BJ (cell line): ENCODE results near the gene LUZP1. TPM values are rescaled to one million over a fixed set of nuclear protein-coding genes. Genes with fewer than 3 reads are reported as not detected.
"Not testable (repeated sequence)": the region's sequence is repeated elsewhere in the genome, so short reads cannot be mapped to it uniquely, and the experiment has no call there.

Source experiments
- CTCF ChIA-PET: fragments of 350-600 bp; formaldehyde crosslinking; extraction: SDS; loops from one replicate; lab custom pipeline; 2021; ENCODE audit warnings: antibody characterized with exemption, inconsistent platforms; lab: Yijun Ruan, JAX
- POLR2A ChIA-PET: fragments of 300-600 bp; sonication (Branson Sonifier 250); formaldehyde crosslinking; extraction: SDS; loops from one replicate; lab custom pipeline; 2021; ENCODE audit warnings: antibody characterized with exemption; lab: Charles Lee
- DNase-seq: peaks from one replicate; pipeline ENCODE4 v3.0.0-alpha.2; 2011; ENCODE audit warnings: low read depth
- H3K27me3 ChIP-seq: 2 replicates; pipeline ENCODE4 v1.6.0; 2011; ENCODE audit warnings: low read length; ENCODE audit not compliant: control insufficient read depth, insufficient read depth
- H3K36me3 ChIP-seq: 2 replicates; pipeline ENCODE4 v1.5.1; 2011; ENCODE audit warnings: low read length; ENCODE audit not compliant: control insufficient read depth, insufficient read depth
- H3K4me3 ChIP-seq: 2 replicates; pipeline ENCODE4 v1.5.1; 2011; ENCODE audit warnings: low read depth, mild to moderate bottlenecking, control low read depth, low read length
- CTCF ChIP-seq: IDR thresholded peaks from 2 replicates; pipeline ENCODE4 v1.5.1; 2011; ENCODE audit warnings: low read depth, mild to moderate bottlenecking, control low read depth, inconsistent platforms, low read length, moderate library complexity; ENCODE audit not compliant: insufficient read depth
- polyA plus RNA-seq: library from polyadenylated mRNA; depleted of rRNA; stranded (reverse); fragments of >200 nt; gene quantifications from 2 replicates; pipeline ENCODE4 v1.2.3, GENCODE V29; 2011

Gene LUZP1
- polyA plus RNA-seq, 1 experiment = 22.0 TPM

- Histone ChIP-seq H3K4me3 (no peak overlapping the region), H3K36me3 (no peaks in the 10 kb centered on the region), H3K27me3 (no peaks in the 10 kb centered on the region; the same call in 1 of the 2 replicates)
- CTCF ChIA-PET = interaction anchor here (0.6 to 0.8 kb wide), 4 partner anchors 81 to 210 kb away, joined by 3 read pairs; no protein-coding TSS in a partner anchor
- TF ChIP-seq CTCF = no peak
- no peak for DNase-seq
- POLR2A ChIA-PET = no interaction called here
Observed at GRCh38 chr1:23191199-23191598, 22.5 kb upstream of the LUZP1 start.

GRCh38 chr1:23188936-23189452 is 20.3 kb upstream of the LUZP1 start:
- H3K36me3 ChIP-seq, H3K4me3 ChIP-seq, H3K27me3 ChIP-seq, POLR2A ChIA-PET: not testable (repeated sequence)
- DNase-seq = peak; percentile 53
- CTCF ChIA-PET = interaction anchor here (1.6 kb wide), 1 partner anchor 90 kb away, joined by 12 read pairs; no protein-coding TSS in a partner anchor

- ChIA-PET POLR2A (no interaction called here), CTCF (interaction anchor here (12.5 kb wide), 1 partner anchor 93 kb away, joined by 412 read pairs; no protein-coding TSS in a partner anchor)
- Histone ChIP-seq H3K27me3 (no peaks in the 10 kb centered on the region; the same call in 1 of the 2 replicates), H3K36me3 (no peaks in the 10 kb centered on the region), H3K4me3 (no peak overlapping the region)
- DNase-seq = no peak
- no peak for TF ChIP-seq CTCF
Observed at GRCh38 chr1:23188434-23188884, 19.8 kb upstream of the LUZP1 start.

- POLR2A ChIA-PET = no interaction called here
- CTCF ChIA-PET = interaction anchor here (1.0 to 12.5 kb wide), 3 partner anchors 9 to 92 kb away, joined by 3 to 412 read pairs (median 6); no protein-coding TSS in a partner anchor
- no peaks in the 10 kb centered on the region for H3K36me3 ChIP-seq
Observed at GRCh38 chr1:23187637-23188036, 19.0 kb upstream of the LUZP1 start.

GRCh38 chr1:23185381-23185780 is 16.7 kb upstream of the LUZP1 start:
- Histone ChIP-seq H3K4me3 (no peak overlapping the region), H3K36me3 (no peaks in the 10 kb centered on the region), H3K27me3 (no peaks in the 10 kb centered on the region)
- POLR2A ChIA-PET = interaction anchor here (0.5 kb wide), 1 partner anchor 192 kb away, joined by 8 read pairs; no protein-coding TSS in a partner anchor
- CTCF ChIA-PET = interaction anchor here (0.6 to 12.5 kb wide), 40 partner anchors 9 to 482 kb away, joined by 3 to 412 read pairs (median 5); partner anchors contain the start of genes HNRNPR, LACTBL1 and LUZP1
- no peak for TF ChIP-seq CTCF
- no peak for DNase-seq

More at GRCh38 chr1:23187637-23188036, 19.0 kb upstream of the LUZP1 start:
- Histone ChIP-seq H3K27me3 (no peaks in the 10 kb centered on the region; the same call in 1 of the 2 replicates), H3K4me3 (no peak overlapping the region)
- no peak for DNase-seq
- TF ChIP-seq CTCF = no peak
